Limb (tissue), 2 donors: Measurements from ENCODE around the gene FNDC10.
"Not testable (repeated sequence)": the region's sequence is repeated elsewhere in the genome, so short reads cannot be mapped to it uniquely, and the experiment has no call there.

ENCODE experiments used
- DNase-seq, 2 donors: peaks; one replicate each; pipeline ENCODE4 v3.0.0-alpha.2; 2016; ENCODE audit errors: extremely low spot score in 2 of 2

FNDC10 gene

DNA sequence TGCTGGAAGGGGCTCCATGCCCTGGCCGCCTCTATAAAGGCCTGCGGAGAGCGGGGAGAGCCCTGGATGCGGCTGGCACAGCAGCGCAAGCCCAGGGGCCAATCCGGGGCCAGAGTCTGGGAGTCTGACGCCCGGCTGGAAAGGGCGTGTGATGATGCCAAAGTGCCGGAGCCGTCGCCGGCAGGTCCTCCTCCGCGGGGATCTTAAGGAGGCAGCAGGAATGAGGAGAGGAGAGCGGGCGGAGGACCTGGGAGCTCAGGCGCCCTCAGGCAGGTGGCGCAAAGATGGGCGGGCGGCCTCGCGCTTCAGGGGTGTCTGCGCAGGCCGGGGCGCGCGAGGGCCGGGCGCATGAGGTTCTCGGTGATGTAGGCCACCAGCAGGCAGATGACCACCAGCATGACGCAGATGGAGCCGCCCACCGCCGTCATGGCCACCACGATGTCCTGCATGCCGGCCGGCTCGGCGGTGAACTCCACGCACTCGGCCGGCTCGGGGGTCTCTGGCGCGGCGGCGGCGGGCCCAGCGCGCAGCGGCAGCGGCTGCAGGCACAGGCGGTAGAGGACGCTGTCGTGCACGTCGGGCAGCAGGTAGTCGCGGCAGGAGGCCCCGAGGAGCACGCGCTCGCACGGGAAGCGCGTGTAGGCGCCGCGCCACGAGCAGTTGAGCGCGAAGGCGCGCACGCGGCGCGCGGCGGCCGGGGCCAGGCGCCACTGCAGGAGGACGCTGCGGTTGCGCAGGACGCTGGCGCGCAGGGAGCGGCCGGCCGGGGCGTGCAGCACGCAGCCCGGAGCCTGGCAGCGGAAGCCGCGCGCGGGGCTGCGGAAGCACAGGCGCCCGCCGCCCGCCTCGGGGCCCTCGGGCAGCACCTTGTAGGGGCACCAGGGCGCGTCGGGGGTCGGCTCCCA lies 653 bp downstream of the FNDC10 start:
- DNase-seq, result no peak

GRCh38 chr1:1598720-1599029 lies 1.3 kb downstream of the FNDC10 start:
- no peak for DNase-seq

DNA sequence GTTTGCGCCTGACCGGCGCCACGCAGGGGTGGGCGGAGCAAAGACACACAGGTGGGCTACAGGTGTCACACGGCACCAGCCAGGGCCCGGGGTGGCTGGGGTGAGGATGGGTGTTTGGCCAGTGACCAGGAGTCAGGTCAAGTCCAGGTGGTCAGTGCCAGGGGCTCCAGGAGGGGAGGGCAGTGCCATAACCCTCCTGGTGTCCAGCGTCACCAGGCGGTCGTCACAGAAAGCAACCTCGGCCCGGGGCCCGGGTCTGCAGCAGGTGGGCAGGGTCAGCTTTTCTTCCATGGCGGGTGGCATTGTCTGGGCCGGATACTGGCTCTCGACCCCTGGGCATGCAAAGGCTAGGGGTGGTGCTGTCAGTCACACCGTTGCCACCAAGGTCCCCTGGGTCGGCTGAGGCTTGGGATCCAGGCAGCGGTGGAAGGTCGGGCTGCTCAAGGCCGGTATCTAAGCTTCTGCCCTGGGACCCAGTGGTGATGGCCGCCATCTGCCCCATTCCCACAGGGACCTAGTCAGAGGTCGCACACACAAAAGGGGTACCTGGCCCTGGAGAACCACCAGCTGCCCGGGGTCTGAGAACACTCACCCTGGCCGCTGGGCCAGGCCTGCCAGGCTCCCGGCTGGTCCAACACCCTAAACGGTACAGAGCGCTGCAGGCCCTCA lies 1.8 kb downstream of the FNDC10 start:
- DNase-seq, result no peak

GRCh38 chr1:1597275-1597930 lies 2.5 kb downstream of the FNDC10 start:
- no peak for DNase-seq

DNA sequence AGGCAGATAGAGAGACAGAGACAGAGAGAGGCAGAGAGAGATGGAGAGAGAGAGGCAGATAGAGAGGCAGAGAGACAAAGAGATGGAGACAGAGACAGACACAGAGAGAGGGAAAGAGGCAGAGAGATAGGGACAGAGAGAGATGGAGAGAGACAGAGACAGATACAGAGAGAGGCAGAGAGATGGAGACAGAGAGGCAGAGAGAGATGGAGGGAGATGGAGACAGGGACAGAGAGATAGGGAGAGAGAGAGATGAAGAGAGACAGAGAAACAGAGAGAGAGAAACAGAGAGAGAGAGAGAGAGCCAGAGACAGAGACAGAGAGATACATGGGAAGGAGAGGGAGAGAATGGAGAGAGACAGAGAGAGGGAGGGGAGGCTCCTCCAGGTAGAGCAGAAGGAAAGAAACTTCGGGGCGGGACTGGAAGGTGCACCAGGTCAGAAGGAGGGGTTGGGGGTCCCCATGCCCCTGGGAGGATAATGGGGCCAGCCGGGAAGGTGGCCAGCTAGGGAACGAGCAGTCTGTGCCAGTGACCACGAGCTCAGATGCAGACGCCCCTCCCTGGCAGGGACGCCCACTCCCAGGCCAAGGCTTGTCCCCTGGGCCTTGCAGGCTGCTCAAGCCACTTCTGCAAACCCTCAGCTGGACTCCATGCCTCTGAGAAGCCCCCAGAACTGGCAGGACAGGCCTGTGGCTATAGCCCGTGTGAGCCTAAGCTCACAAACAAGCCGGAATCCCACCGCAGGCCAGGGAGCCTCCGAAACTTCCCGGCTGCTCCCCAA lies 3.3 kb downstream of the FNDC10 start:
- DNase-seq, result no peak

DNA sequence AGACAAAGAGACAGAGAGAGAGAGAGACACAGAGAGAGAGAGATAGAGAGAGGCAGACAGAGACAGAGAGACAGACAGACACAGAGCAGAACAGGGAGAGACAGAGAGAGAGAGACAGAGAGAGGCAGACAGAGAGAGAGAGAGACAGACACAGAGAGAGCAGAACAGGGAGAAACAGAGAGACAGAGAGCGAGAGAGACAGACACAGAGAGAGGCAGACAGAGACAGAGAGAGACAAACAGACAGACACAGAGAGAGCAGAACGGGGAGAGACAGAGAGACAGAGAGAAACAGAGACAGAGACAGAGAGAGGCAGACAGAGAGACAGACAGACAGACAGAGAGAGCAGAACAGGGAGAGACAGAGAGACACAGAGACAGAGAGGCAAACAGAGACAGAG lies 4.6 kb downstream of the FNDC10 start:
- DNase-seq, result not testable (repeated sequence)

- DNase-seq, result no peak
Observed at GRCh38 chr1:1594602-1595260, 5.2 kb downstream of the FNDC10 start.

DNA sequence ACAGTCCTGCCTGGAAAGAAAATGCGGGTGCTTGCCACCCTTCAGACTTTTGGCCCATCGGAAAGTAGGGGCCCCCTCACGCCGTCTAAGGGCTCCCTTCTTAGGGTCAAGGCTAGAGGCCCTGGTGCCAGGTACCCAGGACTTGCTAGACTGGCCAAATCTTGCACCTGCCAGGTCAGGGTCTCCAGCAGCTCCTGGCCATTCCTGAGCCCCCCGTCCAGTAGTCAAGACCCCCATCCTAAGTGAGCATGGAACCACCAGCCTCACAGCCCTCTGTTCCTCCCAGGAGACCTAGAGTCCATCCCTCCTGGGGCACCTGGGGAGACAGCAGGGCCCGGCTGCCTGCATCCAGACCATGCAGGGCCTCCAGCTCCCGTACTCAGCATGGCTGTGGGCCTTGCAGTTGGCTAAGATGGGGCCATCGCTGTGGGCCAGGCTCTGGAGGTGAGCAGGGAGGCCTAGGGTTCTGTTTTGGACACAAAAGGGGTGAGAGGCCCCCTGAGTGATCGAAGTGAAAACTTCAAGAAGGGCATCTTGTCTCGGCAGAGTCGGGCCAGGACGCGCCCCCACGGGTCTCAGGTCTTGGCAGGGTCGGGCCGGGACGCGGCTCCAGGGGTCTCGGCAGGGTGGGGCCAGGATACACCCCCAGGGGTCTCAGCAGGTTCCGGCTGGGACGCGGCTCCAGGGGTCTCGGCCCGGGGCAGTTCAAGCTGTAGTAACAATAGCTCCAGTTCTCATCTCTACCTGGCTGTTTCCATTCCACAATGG lies 5.9 kb downstream of the FNDC10 start:
- no peak for DNase-seq

- DNase-seq, result no peak
Observed at GRCh38 chr1:1591452-1591851, 8.5 kb downstream of the FNDC10 start.

- no peak for DNase-seq
Observed at GRCh38 chr1:1583347-1584010, 16.5 kb downstream of the FNDC10 start.

GRCh38 chr1:1582585-1583346 lies 17.2 kb downstream of the FNDC10 start:
- DNase-seq, result no peak

GRCh38 chr1:1578371-1578940 lies 21.5 kb downstream of the FNDC10 start:
- DNase-seq, result no peak

DNA sequence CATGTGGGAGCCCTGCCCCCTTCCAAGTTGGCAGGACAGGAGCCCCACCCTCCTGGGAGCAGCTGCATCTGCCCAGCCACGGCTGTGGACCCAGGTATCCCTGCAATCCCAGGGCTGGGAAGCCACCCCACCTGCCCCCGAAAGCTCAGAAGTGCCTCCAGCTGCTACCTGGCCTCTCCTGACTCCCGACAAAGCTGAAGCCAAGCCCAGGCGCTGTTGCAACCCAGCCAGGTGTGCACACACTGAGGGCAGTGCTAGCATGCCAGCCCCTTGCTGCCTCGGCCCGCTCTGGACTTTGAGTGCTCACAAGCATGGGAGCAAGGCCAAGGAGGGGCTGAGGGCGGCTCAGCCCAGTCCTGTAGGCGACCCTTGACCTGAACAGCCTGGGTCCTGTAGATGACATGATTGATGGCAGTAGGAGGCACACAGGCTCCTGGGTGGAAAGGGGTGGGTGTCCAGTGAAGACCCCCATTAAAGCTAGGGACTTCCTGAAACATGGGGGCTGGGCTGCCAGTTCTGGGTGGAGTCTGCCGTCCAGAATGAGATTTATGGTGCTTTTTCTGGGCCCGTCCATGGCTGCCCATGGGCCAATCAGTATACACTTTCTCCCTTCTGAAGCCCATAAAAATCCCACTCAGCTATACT lies 22.4 kb downstream of the FNDC10 start:
- no peak for DNase-seq

DNA sequence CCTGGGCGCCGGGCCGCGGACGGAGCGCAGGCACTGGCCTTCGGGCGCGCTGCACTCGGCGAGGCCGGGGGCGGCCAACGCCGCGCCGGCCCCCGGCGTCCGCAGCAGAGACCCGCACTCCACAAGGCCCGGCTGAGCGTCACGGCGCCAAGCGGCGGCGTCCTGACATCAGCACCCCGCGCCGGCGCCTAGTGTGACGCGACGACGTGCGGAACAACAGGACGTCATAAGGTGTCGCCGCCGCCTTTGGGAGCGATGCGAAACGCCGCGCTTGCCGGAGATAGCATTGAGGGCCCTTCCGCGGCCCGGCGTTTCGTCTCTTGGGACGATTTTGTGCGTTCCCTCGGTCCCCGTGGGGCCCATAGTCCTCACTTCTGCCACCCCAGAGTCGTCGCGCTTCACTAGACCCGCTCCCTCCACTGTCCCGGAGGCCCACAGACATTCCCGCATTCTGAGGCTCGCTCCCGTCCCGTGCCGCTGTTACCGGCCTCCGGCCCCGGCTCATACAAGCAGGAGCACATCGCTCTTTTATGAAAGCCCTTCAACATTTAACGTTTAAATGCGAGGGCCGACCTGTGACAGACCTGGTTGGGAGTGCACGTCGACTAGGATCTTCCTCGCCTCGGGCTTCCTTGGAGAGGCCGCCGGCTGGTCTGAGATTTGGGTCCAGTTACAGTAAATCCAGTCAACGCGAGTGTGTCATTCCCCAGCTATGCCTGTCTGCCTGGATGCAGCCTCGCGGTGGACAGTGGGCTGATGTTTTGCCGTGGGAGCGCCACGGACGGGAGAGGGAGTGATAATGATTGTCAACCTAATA lies 25.0 kb downstream of the FNDC10 start, which contains the start of gene SSU72:
TSS of gene SSU72 (minus strand) at position 143 of the 817 bp plus-strand sequence. CDS start 306 bp downstream, outside the sequence.
- peak; percentile 91 to 96 for DNase-seq

DNA sequence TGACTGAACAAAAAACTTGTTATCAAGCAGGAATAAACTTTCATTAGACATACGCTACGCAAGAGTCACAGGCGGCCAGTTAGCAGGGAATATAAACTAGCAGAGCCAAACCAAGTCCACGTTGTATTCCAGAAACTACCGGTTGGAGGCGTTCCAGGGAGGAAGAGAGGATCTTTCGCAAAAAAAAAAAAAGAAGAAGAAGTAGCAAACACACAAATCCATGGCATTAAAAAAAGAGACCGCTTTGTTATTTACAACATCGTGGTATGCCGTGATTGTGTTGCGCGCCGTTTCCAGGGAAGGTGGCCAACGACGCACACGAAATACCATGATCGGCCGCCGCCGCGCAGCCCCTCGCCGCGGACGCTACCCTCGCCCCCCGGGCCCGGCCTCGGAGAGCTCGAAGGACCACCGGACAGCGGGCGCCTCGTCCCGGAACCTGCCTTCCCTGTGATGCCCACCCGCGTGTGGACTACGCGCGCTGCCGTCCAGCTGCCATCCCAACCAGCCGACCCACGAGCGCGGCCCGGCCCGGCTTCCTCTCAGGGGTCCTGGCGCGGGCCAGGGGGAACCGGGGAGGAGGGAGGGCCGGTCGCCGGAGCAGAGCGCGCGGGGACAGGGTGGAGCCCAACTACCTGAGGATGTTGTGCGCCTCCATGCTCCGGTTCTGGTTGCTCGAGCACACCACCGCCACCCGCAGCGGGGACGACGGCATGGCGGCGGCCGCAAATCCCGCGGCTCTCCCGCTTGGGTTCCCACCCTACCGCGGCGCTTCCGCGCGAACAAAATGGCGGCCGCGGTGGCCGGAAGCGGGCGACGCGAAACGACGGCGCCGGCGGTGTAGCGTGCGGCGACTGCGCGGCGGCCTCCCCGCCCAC lies 25.9 kb downstream of the FNDC10 start:
- peak in 1 of 2 donors; percentile 48 for DNase-seq

- no peak for DNase-seq
Observed at GRCh38 chr1:1569341-1569740, 30.6 kb downstream of the FNDC10 start.
